HG03060 (cell line): Measurements from ENCODE around the gene KIAA1755.
"Not testable (repeated sequence)": the region's sequence is repeated elsewhere in the genome, so short reads cannot be mapped to it uniquely, and the experiment has no call there.

Experiments
- ATAC-seq: cut with Tn5 transposase; IDR thresholded peaks from one replicate; pipeline ENCODE4 v1.9.1; 2021; ENCODE audit warnings: low read depth, moderate number of reproducible peaks; ENCODE audit not compliant: unreplicated experiment

KIAA1755 gene

DNA sequence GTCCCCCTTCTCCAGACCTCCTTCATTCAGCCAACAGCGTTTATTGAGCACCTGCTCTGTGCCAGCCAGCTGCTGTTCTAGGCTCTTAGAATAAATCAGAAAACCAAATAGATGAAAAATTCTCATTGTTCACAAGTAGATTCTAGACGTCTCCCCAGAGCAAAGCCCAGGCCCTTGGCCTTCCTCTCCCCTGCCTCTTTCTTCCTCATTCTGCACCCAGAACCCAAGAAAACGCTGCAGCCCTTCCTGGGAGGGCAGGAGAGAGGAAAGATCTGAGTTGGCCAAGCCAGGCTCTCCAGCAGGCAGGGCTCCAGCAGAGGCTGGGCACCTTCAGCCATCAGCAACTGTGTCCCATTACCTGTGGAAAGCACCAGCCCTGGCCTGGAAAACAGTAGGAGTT is 31.4 kb upstream of the KIAA1755 start:
- no peak for ATAC-seq

- ATAC-seq, result no peak
Observed at GRCh38 chr20:38290829-38291814, 30.6 kb upstream of the KIAA1755 start.

DNA sequence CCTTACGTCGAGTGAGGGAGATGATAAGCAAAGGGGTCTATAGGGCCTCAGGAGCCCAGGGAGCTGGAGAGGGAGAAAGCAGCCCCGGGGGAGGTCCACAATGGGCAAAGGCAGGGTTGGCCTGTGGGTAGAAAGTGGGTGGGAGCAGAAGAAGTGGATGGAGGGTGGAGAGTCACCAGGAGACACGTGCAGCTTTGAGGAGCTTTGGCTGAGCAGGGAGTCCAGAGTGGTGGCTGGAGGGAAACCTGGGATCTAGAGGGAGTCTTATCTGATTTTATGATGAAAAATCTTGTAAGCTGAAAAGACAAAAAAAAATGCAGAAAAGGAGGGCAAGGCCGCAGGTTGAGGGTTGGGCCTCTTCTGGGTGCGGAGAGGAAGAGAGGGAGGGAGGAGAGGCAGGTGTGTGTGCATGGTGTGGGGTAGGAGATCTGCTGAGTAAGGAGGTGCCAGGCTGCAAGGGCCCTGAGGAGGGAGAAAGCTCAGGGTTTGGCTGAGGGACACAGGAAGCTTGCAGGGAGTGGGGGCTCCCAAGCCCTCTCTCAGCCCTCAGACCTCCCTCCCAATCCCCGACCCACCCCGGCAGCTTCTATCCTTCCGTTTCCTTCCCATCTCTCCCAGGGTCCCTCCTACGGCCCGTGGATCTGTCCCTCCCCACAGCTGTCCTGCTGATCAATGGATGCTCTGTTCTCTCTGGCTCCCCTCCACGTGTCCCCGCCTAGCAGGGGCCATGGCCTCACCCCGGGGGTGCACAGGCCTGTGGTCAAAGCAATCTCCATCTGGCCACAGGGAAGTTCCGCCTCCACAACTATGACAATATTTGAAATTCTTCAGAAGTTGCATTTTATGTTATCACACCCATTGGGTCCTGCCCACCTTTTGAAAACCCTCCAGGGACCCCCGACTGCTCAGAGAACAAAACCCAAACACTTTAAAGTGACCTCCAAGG is 26.3 kb upstream of the KIAA1755 start:
- no peak for ATAC-seq

GRCh38 chr20:38284893-38285444 is 24.4 kb upstream of the KIAA1755 start:
- ATAC-seq, result no peak

DNA sequence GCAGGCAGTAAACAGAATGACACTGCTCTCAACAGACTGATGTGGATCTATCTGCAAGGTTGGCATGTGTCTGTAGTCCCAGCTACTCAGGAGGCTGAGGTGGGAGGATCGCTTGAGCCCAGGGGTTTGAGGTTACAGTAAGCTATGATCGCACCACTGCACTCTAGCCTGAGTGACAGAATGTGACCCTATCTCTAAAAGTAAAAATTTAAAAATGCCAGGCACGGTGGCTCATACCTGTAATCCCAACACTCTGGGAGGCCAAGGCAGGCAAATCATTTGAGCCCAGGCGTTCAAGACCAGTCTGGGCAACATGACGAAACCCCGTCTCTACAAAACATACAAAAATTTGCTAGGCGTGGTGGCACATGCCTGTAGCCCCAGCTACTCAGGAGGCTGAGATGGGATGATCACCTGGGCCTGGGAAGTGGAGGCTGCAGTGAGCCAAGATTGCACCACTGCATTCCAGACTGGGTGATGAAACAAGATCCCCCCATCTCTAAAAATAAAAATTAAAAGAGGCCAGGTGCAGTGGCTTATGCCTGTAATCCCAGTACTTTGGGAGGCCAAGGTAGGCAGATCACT is 23.6 kb upstream of the KIAA1755 start:
- not testable (repeated sequence) for ATAC-seq

- ATAC-seq, result no peak
Observed at GRCh38 chr20:38283236-38283635, 22.7 kb upstream of the KIAA1755 start.

DNA sequence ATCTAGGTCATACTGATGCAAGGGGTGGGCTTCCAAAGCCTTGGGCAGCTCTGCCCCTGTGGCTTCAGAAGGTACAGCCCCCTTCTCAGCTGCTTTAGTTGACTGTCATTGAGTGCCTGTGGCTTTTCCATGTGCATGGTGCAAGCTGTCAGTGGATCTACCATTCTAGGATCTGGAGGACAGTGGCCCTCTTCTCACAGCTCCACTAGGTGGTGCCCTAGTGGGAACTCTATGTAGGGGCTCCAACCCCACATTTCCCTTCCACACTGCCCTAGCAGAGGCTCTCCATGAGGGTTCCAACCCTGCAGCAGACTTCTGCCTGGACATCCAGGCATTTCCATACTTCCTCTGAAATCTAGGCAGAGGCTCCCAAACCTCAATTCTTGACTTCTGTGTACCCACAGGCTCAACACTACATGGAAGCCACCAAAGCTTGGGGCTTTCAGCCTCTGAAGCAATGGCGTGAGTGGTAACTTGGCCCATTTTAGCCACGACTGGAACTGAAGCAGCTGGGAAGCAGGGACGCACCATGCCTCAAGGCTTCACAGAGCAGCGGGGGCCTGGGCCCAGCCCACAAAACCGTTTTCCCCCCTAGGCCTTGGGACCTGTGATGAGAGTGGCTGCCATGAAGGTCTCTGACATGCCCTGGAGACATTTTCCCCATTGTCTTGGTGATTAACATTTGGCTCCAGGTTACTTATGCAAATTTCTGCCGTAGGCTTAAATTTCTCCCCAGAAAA is 20.8 kb upstream of the KIAA1755 start:
- ATAC-seq, result not testable (repeated sequence)

GRCh38 chr20:38278763-38279162 is 18.2 kb upstream of the KIAA1755 start:
- ATAC-seq, result no peak

DNA sequence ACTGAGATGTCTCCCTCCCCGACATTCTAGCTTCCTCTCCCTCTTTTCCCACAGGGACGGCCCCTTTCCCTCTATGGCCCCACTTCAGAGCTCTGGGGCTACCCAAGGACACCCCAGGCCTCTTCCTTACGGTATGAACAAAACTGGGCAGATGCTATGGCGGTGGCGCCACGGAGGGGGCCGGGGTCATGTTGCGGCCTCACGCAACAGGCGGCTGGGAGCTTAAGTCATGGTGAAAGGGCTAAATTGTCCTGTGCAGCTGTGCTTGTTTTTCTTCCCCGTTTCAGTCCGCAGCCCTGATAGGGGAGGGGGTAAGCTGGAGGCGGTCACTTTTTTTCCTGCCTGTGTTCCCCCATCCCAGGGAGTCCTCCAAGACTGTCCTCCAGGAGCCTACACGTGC is 17.6 kb upstream of the KIAA1755 start:
- no peak for ATAC-seq

DNA sequence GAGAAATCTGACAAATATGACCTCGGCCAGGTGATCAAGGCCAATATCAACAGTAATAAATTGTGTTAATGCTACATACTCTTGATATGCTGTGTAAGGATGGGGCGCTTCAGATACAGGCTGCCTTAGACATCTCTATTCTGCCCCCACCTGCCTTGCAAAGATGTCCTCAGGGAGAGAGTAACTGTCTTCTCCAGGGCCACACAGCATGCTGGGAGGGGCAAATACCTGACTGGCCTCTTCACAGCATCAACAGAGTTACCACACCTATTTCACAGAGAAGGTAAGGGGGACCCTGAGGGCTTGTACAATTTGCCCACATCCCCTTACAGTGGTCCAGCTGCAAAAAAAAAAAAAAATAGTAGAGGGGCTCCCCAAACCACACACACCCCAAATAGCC is 17.2 kb upstream of the KIAA1755 start:
- no peak for ATAC-seq

- ATAC-seq, result no peak
Observed at GRCh38 chr20:38277285-38277684, 16.8 kb upstream of the KIAA1755 start.

DNA sequence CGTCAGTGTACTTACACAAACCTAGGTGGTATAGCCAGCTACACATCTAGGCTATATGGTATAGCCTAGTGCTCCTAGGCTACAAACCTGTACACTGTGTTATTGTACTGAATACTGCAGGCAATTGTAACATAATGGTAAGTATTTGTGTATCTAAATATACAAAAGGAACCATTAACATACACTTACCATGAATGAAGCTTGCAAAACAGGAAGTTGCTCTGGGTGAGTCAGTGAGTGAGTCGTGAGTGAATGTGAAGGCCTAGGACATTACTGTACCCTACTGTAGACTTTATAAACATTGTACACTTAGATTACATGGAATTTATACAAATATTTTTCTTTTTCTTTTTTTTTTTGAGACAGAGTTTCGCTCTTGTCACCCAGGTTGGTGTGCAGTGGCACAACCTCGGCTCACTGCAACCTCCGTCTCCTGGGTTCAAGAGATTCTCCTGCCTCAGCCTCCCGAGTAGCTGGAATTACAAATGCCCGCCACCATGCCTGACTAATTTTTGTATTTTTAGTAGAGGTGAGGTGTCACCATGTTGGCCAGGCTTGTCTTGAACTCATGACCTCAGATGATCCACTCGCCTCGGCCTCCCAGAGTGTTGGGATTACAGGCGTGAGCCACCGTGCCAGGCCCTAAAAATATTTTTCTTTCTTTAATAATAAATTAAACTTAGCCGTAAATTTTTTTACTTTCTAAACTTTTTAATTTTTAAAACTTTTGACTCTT is 15.4 kb upstream of the KIAA1755 start:
- no peak for ATAC-seq

- ATAC-seq, result no peak
Observed at GRCh38 chr20:38272961-38273360, 12.4 kb upstream of the KIAA1755 start.

- no peak for ATAC-seq
Observed at GRCh38 chr20:38272398-38272797, 11.9 kb upstream of the KIAA1755 start.

GRCh38 chr20:38271608-38272120 is 11.1 kb upstream of the KIAA1755 start:
- ATAC-seq, result no peak

DNA sequence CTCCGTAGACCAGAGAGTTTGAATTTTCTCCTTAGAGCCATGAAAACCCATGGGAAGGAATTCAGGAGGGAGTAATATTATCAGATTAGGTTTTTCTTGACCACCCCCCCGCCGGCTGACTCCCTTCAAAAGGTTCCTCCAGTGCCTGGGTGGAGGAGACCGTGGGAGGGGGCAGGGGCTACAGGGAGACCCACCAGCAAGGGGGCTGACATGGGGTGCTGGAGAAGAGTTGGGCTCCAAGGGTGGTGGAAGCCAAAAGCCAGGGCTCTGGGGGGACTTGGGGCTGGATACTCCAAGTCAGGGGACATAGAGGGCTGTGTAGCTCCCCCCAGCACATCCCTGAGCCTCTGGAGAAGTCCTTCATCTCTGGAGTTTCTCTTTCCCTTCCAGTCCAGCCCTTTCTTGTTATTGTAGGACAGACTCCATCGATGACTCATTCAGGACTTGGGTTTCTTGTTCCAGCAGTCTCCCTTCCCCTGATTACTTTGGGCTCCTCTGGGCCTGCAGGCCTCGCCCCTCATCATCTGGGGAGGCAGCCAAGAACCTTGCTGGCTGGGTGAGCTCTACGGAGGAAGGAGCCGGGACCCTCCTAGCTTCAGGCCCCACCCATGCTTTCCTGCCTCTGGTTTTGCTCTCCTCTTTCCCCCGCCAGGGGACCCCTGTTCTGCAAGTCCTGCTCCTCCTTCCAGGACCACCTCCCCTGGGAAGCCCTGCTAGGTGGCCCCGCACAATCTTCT is 10.5 kb upstream of the KIAA1755 start:
- ATAC-seq, result no peak

- no peak for ATAC-seq
Observed at GRCh38 chr20:38269715-38270114, 9.2 kb upstream of the KIAA1755 start.

DNA sequence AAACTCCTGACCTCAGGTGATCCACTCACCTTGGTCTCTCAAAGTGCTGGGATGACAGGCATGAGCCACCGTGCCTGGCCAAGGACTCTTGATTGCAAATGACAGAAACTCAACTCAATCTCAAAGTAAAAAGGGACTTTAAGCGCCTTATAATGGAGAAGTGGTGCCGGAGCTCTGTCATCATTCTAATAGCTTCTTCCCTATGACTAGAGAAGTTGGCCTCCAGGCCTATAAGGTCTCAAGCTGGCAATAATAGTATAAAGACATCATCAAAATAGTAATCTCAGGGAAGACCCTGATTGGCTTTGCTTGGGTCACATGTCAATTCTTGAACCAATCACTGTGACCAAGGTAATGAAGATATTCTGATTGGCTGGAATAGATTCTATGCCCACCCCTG is 8.5 kb upstream of the KIAA1755 start:
- no peak for ATAC-seq
